Endothelial cell of umbilical vein (primary cell): ENCODE results near the gene ATP13A4. TPM values are rescaled to one million over a fixed set of nuclear protein-coding genes. Genes with fewer than 3 reads are reported as not detected.

Source experiments
- BruUV-seq: library from RNA; stranded (reverse); fragments of 400-500 nt; replicated peaks from 2 replicates; lab custom pipeline; 2021; lab: Mats Ljungman, UMichigan
- CTCF ChIA-PET: fragments of 300-600, 350-600 bp; sonication (Branson Sonifier 250); formaldehyde crosslinking; loops from one replicate; lab custom pipeline; 2021; ENCODE audit warnings: antibody characterized with exemption, inconsistent platforms; lab: Charles Lee
- POLR2A ChIA-PET: fragments of 300-600, 350-600 bp; sonication (Branson Sonifier 250); formaldehyde crosslinking; loops from one replicate; lab custom pipeline; 2021; ENCODE audit warnings: antibody characterized with exemption, inconsistent platforms; lab: Charles Lee
- DNase-seq: peaks from one replicate; pipeline ENCODE4 v3.0.0-alpha.2; 2011; ENCODE audit warnings: low read depth, low spot score
- FAIRE-seq: peaks from 2 replicates; lab custom pipeline; 2011; peaks lifted over from hg19 to GRCh38; lab: Jason Lieb, UNC
- H2AFZ ChIP-seq: 2 replicates; pipeline ENCODE4 v1.6.0; 2012; ENCODE audit warnings: low read depth, low read length, control low read depth, inconsistent platforms
- H3K27ac ChIP-seq: 2 replicates; pipeline ENCODE4 v1.5.1; 2011; ENCODE audit warnings: low read depth, mild to moderate bottlenecking, control low read depth, low read length, moderate library complexity; ENCODE audit not compliant: insufficient read depth
- H3K27me3 ChIP-seq, 2 experiments: 2 replicates each; pipeline versions ENCODE4 v1.6.0 to v1.6.1; 2011; ENCODE audit warnings: low read length in 2 of 2, mixed read lengths in 1 of 2; ENCODE audit not compliant: control insufficient read depth in 2 of 2, insufficient read depth in 2 of 2
- H3K36me3 ChIP-seq, 2 experiments: 2 replicates in 1 of 2; 3 replicates in 1 of 2; pipeline ENCODE4 v1.5.1; 2011; ENCODE audit warnings: low read length in 2 of 2, mild to moderate bottlenecking in 1 of 2, moderate library complexity in 1 of 2; ENCODE audit not compliant: control insufficient read depth in 2 of 2, insufficient read depth in 2 of 2; ENCODE audit errors: extremely low read depth in 1 of 2
- H3K4me1 ChIP-seq: 3 replicates; pipeline ENCODE4 v1.5.1; 2011; ENCODE audit warnings: mild to moderate bottlenecking, low read length; ENCODE audit not compliant: control insufficient read depth, insufficient read depth; ENCODE audit errors: extremely low read depth
- H3K4me2 ChIP-seq: 2 replicates; pipeline ENCODE4 v1.6.1; 2011; ENCODE audit warnings: low read length, control low read depth, mixed read lengths; ENCODE audit not compliant: insufficient read depth
- H3K4me3 ChIP-seq, 3 experiments: fragments of 200-600 bp in 1 of 3; sonication (generic), shearing (Covaris generic) in 1 of 3; replicated peaks in 1 of 3; 2 replicates each; pipeline ENCODE4 v1.5.1; 2011 to 2016; ENCODE audit warnings: control low read depth in 3 of 3, low read length in 3 of 3, mild to moderate bottlenecking in 2 of 3, inconsistent platforms in 1 of 3, low read depth in 1 of 3, moderate library complexity in 1 of 3; ENCODE audit not compliant: insufficient read depth in 1 of 3
- H3K79me2 ChIP-seq: 2 replicates; pipeline ENCODE4 v1.6.0; 2012; ENCODE audit warnings: low read length, inconsistent platforms; ENCODE audit not compliant: control insufficient read depth, insufficient read depth
- H3K9ac ChIP-seq: replicated peaks from 2 replicates; pipeline ENCODE3; 2011; ENCODE audit warnings: low read length, control low read depth; ENCODE audit not compliant: insufficient read depth; ENCODE audit errors: extremely low read depth
- H3K9me1 ChIP-seq: replicated peaks from 3 replicates; pipeline ENCODE4 v1.6.0; 2011; ENCODE audit warnings: mild to moderate bottlenecking, low read length; ENCODE audit not compliant: control insufficient read depth, insufficient read depth; ENCODE audit errors: extremely low read depth
- H3K9me3 ChIP-seq: replicated peaks from 2 replicates; pipeline ENCODE4 v1.5.1; 2012; ENCODE audit warnings: low read length, inconsistent platforms; ENCODE audit not compliant: control insufficient read depth, insufficient read depth
- H4K20me1 ChIP-seq: replicated peaks from 2 replicates; pipeline ENCODE3; 2011; ENCODE audit warnings: mild to moderate bottlenecking, low read length; ENCODE audit not compliant: control insufficient read depth, insufficient read depth; ENCODE audit errors: extremely low read depth
- CTCF ChIP-seq, 2 donors: IDR thresholded peaks; 1 replicate in 1 of 2; 2 replicates in 1 of 2; pipeline ENCODE4 v1.5.1; 2011; ENCODE audit warnings: low read length in 2 of 2, mild to moderate bottlenecking in 2 of 2, moderate library complexity in 2 of 2, control low read depth in 1 of 2, inconsistent platforms in 1 of 2, low read depth in 1 of 2; ENCODE audit not compliant: insufficient read depth in 1 of 2; ENCODE audit errors: extremely low read depth in 1 of 2
- EZH2 ChIP-seq: IDR thresholded peaks from 2 replicates; pipeline ENCODE4 v1.6.1; 2012; ENCODE audit warnings: borderline replicate concordance, low read depth, mild to moderate bottlenecking, moderate library complexity, low read length, inconsistent platforms; ENCODE audit not compliant: severe bottlenecking
- FOS ChIP-seq: IDR thresholded peaks from 2 replicates; pipeline ENCODE4 v1.6.1; 2011; ENCODE audit warnings: mild to moderate bottlenecking, low read length, moderate library complexity, borderline replicate concordance; ENCODE audit not compliant: insufficient read depth
- GATA2 ChIP-seq: IDR thresholded peaks from 2 replicates; pipeline ENCODE4 v1.7.0; 2011; ENCODE audit warnings: low read depth, mild to moderate bottlenecking, moderate library complexity, mixed read lengths, low read length; ENCODE audit not compliant: insufficient read length, insufficient read depth
- JUN ChIP-seq: IDR thresholded peaks from 2 replicates; pipeline ENCODE4 v1.6.1; 2011; ENCODE audit warnings: borderline replicate concordance, low read depth; ENCODE audit not compliant: insufficient read length, insufficient read depth
- MYC ChIP-seq: IDR thresholded peaks from one replicate; pipeline ENCODE4 v1.6.1; 2011; ENCODE audit warnings: mild to moderate bottlenecking, low read depth, low read length
- POLR2A ChIP-seq: IDR thresholded peaks from 2 replicates; pipeline ENCODE4 v1.6.1; 2012; ENCODE audit warnings: low read depth, mild to moderate bottlenecking, control low read depth, low read length
- POLR2AphosphoS5 ChIP-seq: IDR thresholded peaks from 2 replicates; pipeline ENCODE4 v1.6.1; 2012; ENCODE audit warnings: low read depth, mild to moderate bottlenecking, control low read depth, low read length, moderate library complexity; ENCODE audit not compliant: insufficient read depth
- dilution Hi-C: fragments of 300-500 bp; cut with MboI; formaldehyde crosslinking; loops from one replicate; pipeline ENCODE4 v1.15.0; 2019; ENCODE audit warnings: low sequenced_read_pairs; ENCODE audit not compliant: extremely low pct_ligation_motif_present
- intact Hi-C: fragments of 100-400 bp; cut with micrococcal nuclease; formaldehyde crosslinking; loops from one replicate; pipeline ENCODE4 v1.10.0; 2022
- polyA plus RNA-seq, 4 experiments: library from polyadenylated mRNA; depleted of rRNA in 3 of 4; stranded (reverse) in 3 of 4; unstranded in 1 of 4; fragments of >200 nt; gene quantifications; 2 replicates each; pipeline versions ENCODE4 v1.2.1 to v1.2.3, GENCODE V29; 2011 to 2012; ENCODE audit warnings: missing spikeins in 1 of 4
- total RNA-seq: library from RNA; stranded (reverse); gene quantifications from 2 replicates; pipeline ENCODE4 v1.2.3, GENCODE V29; 2021
- TF ChIP-seq, protein P1 (sequence below): IDR thresholded peaks from 2 replicates; pipeline ENCODE4 v1.6.1; 2011; ENCODE audit not compliant: insufficient read depth, insufficient read length

Gene ATP13A4
- total and polyA plus RNA-seq, 2 donors (not counting 3 experiments of a cell fraction or from before 2014, with no cell fraction given): not detected

DNA sequence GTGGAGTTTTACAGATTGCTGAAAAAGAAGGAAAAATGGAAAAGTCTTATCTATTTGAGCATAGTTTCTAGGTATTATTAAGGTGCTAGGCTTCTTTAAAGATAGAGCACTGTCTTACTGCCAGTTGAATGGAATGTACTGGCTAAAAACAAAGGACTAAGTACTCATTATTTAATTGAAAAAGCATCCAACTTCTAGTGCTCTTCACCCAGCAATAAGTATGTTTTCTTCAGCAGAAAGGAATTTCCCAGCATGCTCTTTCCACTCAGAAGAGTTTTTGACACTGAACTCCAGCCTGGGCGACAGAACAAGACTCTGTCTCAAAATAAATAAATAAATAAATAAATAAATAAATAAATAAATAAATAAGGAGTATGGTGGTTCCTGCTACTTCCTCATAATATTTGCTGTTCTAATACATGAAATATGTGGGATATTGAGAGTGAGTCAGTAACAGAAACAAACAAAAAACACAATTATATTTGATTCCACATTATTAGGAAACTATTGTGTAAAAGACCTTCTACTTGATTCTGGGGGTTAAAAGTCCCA lies 70.6 kb downstream of the ATP13A4 start:
- Histone ChIP-seq H3K9ac (no peak overlapping the region), H3K9me3 (no peaks in the 10 kb centered on the region), H4K20me1 (no peaks in the 10 kb centered on the region), H3K4me1 (no peaks in the 10 kb centered on the region), H3K9me1 (no peaks in the 10 kb centered on the region), H3K27ac (no peak overlapping the region), H2AFZ (no peak overlapping the region), H3K79me2 (no peaks in the 10 kb centered on the region), H3K36me3 (no peaks in the 10 kb centered on the region), H3K4me2 (no peak overlapping the region), H3K27me3 (no peaks in the 10 kb centered on the region), H3K4me3 (no peak overlapping the region)
- no peak for TF ChIP-seq MYC
- no peak for TF ChIP-seq JUN
- no peak for TF ChIP-seq POLR2AphosphoS5
- no peak for TF ChIP-seq CTCF (IDR thresholded peaks at IDR 0.05; ENCODE audit: extremely low read depth in 1 of 2, insufficient read depth in 1 of 2, low read depth in 1 of 2, low read length in 2 of 2)
- TF ChIP-seq POLR2A: no peak
- TF ChIP-seq EZH2: no peak
- no peak for TF ChIP-seq FOS
- no peak for TF ChIP-seq GATA2
- TF ChIP-seq, protein P1, sequence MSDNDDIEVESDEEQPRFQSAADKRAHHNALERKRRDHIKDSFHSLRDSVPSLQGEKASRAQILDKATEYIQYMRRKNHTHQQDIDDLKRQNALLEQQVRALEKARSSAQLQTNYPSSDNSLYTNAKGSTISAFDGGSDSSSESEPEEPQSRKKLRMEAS: no peak
- no TSS peak for BruUV-seq
- intact Hi-C loops (no loop called here), dilution Hi-C loops (no loop called here)
- ChIA-PET POLR2A (no interaction called here), CTCF (no interaction called here)
- DNase-seq (no peak), FAIRE-seq (no peak)
